Esophagus muscularis mucosa (tissue), 4 donors: Measurements from ENCODE around the gene CACNB4.

ENCODE experiments used
- CTCF ChIP-seq, 3 experiments: fragments of 200-600 bp in 2 of 3; fragments of 450-650 bp in 1 of 3; sonication (generic) in 2 of 3; IDR thresholded peaks; one replicate each; pipeline ENCODE4 v1.5.1; 2017 to 2019; ENCODE audit warnings: antibody characterized with exemption in 3 of 3, mild to moderate bottlenecking in 2 of 3, moderate library complexity in 1 of 3
- EP300 ChIP-seq: sonication (generic); formaldehyde crosslinking; IDR thresholded peaks from one replicate; pipeline ENCODE4 v1.6.1; 2017; ENCODE audit warnings: antibody characterized with exemption
- POLR2A ChIP-seq: fragments of 450-650 bp; IDR thresholded peaks from one replicate; pipeline ENCODE4 v1.6.1; 2017; ENCODE audit warnings: antibody characterized with exemption, moderate library complexity, mild to moderate bottlenecking, low read depth
- POLR2AphosphoS5 ChIP-seq, 2 donors: sonication (generic); formaldehyde crosslinking; IDR thresholded peaks; one replicate each; pipeline ENCODE4 v1.6.1; 2017; ENCODE audit warnings: antibody characterized with exemption in 2 of 2

- TF ChIP-seq CTCF (IDR thresholded peaks at IDR 0.05) (no peak), POLR2AphosphoS5 (IDR thresholded peaks at IDR 0.05) (no peak), EP300 (no peak), POLR2A (no peak)
Observed at GRCh38 chr2:152054593-152054992, 44.3 kb downstream of the CACNB4 start.
